Neural progenitor cell (in vitro differentiated cells): ENCODE measurements around the gene STIM1. TPM values are rescaled to one million over a fixed set of nuclear protein-coding genes. Genes with fewer than 3 reads are reported as not detected.

Experiments used
- DNase-seq: peaks from one replicate; pipeline ENCODE4 v3.0.0-alpha.2; 2016; ENCODE audit warnings: low spot score
- H2AFZ ChIP-seq: fragments of 200-600 bp; sonication (generic); replicated peaks from 2 replicates; pipeline ENCODE4 v1.6.1; 2016; ENCODE audit warnings: antibody characterized with exemption
- H3F3A ChIP-seq: fragments of 200-600 bp; sonication (generic); 2 replicates; pipeline ENCODE4 v1.6.1; 2016; ENCODE audit warnings: antibody characterized with exemption, low read depth
- H3K27ac ChIP-seq: fragments of 200-600 bp; sonication (generic); 2 replicates; pipeline ENCODE4 v1.5.1; 2016; ENCODE audit warnings: mild to moderate bottlenecking
- H3K27me3 ChIP-seq: fragments of 200-600 bp; sonication (generic); 2 replicates; pipeline ENCODE4 v1.6.1; 2016; ENCODE audit warnings: mild to moderate bottlenecking, moderate library complexity
- H3K36me3 ChIP-seq: fragments of 200-600 bp; sonication (generic); 2 replicates; pipeline ENCODE4 v1.5.1; 2016
- H3K4me1 ChIP-seq: fragments of 200-600 bp; sonication (generic); 2 replicates; pipeline ENCODE4 v1.6.1; 2016; ENCODE audit warnings: mixed run types
- H3K4me2 ChIP-seq: fragments of 200-600 bp; sonication (generic); 2 replicates; pipeline ENCODE4 v1.6.1; 2016
- H3K4me3 ChIP-seq: fragments of 200-600 bp; sonication (generic); 2 replicates; pipeline ENCODE4 v1.5.1; 2016
- H3K79me2 ChIP-seq: fragments of 200-600 bp; sonication (generic); 2 replicates; pipeline ENCODE4 v1.6.1; 2016; ENCODE audit warnings: low read depth
- H3K9ac ChIP-seq: fragments of 200-600 bp; sonication (generic); 2 replicates; pipeline ENCODE4 v1.6.1; 2016
- H3K9me3 ChIP-seq: fragments of 200-600 bp; sonication (generic); 2 replicates; pipeline ENCODE4 v1.5.1; 2016; ENCODE audit warnings: low read depth
- H4K20me1 ChIP-seq: fragments of 200-600 bp; sonication (generic); 2 replicates; pipeline ENCODE4 v1.6.1; 2016; ENCODE audit warnings: low read depth
- H3K27ac Mint-ChIP-seq: 3 replicates; pipeline ENCODE4 v1.8.0; 2021; ENCODE audit warnings: mixed read lengths
- H3K27me3 Mint-ChIP-seq: 2 replicates; pipeline ENCODE4 v1.8.0; 2022; ENCODE audit warnings: low read depth, mild to moderate bottlenecking, inconsistent platforms, moderate library complexity, mixed read lengths; ENCODE audit not compliant: insufficient read depth
- H3K36me3 Mint-ChIP-seq: 3 replicates; pipeline ENCODE4 v1.8.0; 2021; ENCODE audit warnings: mixed read lengths
- H3K4me1 Mint-ChIP-seq: 3 replicates; pipeline ENCODE4 v1.8.0; 2021; ENCODE audit warnings: mixed read lengths
- H3K4me3 Mint-ChIP-seq: 3 replicates; pipeline ENCODE4 v1.8.0; 2021; ENCODE audit warnings: mild to moderate bottlenecking, moderate library complexity, mixed read lengths
- H3K9me3 Mint-ChIP-seq: 3 replicates; pipeline ENCODE4 v1.8.0; 2020; ENCODE audit warnings: mixed read lengths
- EZH2 ChIP-seq: fragments of 200-600 bp; sonication (generic); IDR thresholded peaks from 2 replicates; pipeline ENCODE4 v1.6.1; 2017; ENCODE audit warnings: antibody characterized with exemption, mild to moderate bottlenecking, moderate library complexity
- EZH2phosphoT487 ChIP-seq: fragments of 200-600 bp; sonication (generic); IDR thresholded peaks from 2 replicates; pipeline ENCODE4 v1.6.1; 2017; ENCODE audit warnings: antibody characterized with exemption
- total RNA-seq: library from RNA; depleted of rRNA; stranded (reverse); fragments of >200 nt; gene quantifications from 2 replicates; pipeline ENCODE4 v1.2.3, GENCODE V29; 2015; ENCODE audit warnings: low replicate concordance
- TF ChIP-seq, protein P1 (sequence below): fragments of 200-600 bp; sonication (generic); IDR thresholded peaks from 2 replicates; pipeline ENCODE4 v1.5.1; 2017; ENCODE audit warnings: antibody characterized with exemption, mild to moderate bottlenecking

STIM1 gene
- total RNA-seq, 1 donor from 2014 or later = 18.9 TPM

DNA sequence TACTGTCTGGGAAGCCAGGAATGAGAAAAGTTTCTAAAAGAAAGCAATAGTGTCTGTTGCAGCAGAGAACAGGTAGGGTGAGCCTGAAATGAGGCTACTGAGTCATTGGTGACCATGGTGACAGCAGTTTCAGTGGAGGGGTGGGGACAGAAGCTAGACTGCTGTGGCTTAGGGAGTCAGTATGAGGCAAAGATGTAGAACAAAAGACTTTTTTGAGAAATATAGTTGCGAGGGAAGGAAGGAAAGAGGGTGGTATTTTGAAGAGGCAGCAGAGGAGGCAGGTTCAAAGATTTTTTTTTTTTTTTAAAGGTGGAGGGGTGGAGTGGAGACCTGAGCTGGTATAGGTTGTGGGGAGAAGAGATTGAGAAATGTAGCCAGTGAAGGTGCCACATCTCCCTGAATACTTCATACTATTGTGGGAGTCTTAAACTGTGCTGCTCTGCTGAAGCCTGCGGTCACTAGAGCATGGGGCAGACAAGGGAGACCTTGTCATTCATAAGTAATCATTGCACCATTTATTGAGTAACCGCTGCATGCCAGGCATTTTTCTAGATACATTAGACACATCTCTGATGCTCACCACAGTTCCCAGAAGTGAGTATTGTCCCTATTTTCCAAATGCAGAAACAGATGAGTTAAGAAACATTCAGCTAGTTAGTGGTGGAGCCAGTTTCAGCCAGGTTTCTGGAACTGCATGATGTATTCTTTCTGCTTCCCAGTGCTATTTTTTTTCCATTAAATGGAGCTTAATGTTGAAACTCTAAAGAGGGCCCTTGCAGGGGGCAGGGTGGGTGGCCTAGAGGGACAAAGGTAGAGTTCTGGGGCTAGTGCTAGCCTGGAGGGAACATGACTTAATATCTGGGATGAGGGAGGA is 49.9 kb downstream of the STIM1 start:
- H3K9me3 Mint-ChIP-seq = peaks cover 3% of the 10 kb centered on the region
- no peak overlapping the region for H3K9ac ChIP-seq
- peaks cover 16% of the 10 kb centered on the region for H3K4me1 ChIP-seq
- H2AFZ ChIP-seq = no peak overlapping the region
- H4K20me1 ChIP-seq = no peaks in the 10 kb centered on the region
- H3K36me3 Mint-ChIP-seq = no peaks in the 10 kb centered on the region
- peak; percentile 6 for DNase-seq
- no peaks in the 10 kb centered on the region for H3F3A ChIP-seq
- peaks cover 3% of the 10 kb centered on the region for H3K27me3 Mint-ChIP-seq
- no peak for TF ChIP-seq EZH2phosphoT487
- no peak for TF ChIP-seq EZH2
- TF ChIP-seq, protein P1, sequence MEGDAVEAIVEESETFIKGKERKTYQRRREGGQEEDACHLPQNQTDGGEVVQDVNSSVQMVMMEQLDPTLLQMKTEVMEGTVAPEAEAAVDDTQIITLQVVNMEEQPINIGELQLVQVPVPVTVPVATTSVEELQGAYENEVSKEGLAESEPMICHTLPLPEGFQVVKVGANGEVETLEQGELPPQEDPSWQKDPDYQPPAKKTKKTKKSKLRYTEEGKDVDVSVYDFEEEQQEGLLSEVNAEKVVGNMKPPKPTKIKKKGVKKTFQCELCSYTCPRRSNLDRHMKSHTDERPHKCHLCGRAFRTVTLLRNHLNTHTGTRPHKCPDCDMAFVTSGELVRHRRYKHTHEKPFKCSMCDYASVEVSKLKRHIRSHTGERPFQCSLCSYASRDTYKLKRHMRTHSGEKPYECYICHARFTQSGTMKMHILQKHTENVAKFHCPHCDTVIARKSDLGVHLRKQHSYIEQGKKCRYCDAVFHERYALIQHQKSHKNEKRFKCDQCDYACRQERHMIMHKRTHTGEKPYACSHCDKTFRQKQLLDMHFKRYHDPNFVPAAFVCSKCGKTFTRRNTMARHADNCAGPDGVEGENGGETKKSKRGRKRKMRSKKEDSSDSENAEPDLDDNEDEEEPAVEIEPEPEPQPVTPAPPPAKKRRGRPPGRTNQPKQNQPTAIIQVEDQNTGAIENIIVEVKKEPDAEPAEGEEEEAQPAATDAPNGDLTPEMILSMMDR = no peak
- H3K27ac Mint-ChIP-seq = peak overlapping the region; percentile 31
- peak overlapping the region; percentile 43 for H3K4me2 ChIP-seq
- no peaks in the 10 kb centered on the region for H3K79me2 ChIP-seq
- no peaks in the 10 kb centered on the region for H3K27me3 ChIP-seq
- H3K4me3 ChIP-seq = no peak overlapping the region
- no peak overlapping the region for H3K27ac ChIP-seq
- H3K4me1 Mint-ChIP-seq = peaks cover 20% of the 10 kb centered on the region
- H3K9me3 ChIP-seq = no peaks in the 10 kb centered on the region
- H3K4me3 Mint-ChIP-seq = no peak overlapping the region
- H3K36me3 ChIP-seq = no peaks in the 10 kb centered on the region

DNA sequence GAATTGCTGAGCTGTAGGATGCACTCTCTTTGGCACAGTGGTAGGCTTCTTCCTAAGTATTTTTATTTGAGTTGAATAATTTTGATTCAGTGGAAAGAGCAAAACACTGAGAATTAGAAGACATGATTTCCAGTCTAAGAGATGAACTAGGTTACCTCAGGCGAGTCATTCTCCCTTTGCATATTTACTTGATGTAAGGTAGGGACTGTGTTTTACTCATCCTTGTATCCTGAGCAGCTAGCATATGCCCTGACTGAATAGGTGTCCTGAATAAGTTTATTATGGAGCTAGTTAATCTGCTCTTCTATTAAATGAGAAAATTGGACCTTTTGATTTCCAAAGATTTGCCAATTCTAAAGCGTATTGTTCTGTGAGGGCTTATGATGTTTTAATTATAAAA is 50.7 kb downstream of the STIM1 start:
- no peak overlapping the region for H3K27ac ChIP-seq
- no peak for TF ChIP-seq EZH2phosphoT487
- no peak for TF ChIP-seq EZH2
- TF ChIP-seq, protein P1 = no peak
- no peak overlapping the region for H3K9ac ChIP-seq
- no peak overlapping the region for H3K4me2 ChIP-seq
- H3K36me3 ChIP-seq = no peaks in the 10 kb centered on the region
- DNase-seq = no peak
- H3K79me2 ChIP-seq = no peaks in the 10 kb centered on the region
- H3K27me3 ChIP-seq = no peaks in the 10 kb centered on the region
- no peaks in the 10 kb centered on the region for H4K20me1 ChIP-seq
- no peaks in the 10 kb centered on the region for H3K9me3 ChIP-seq
- H3K9me3 Mint-ChIP-seq = no peaks in the 10 kb centered on the region
- H3K4me3 ChIP-seq = no peak overlapping the region
- no peak overlapping the region for H3K27ac Mint-ChIP-seq
- peaks cover 16% of the 10 kb centered on the region for H3K4me1 ChIP-seq
- H3K4me1 Mint-ChIP-seq = peaks cover 20% of the 10 kb centered on the region
- no peak overlapping the region for H3K4me3 Mint-ChIP-seq
- no peaks in the 10 kb centered on the region for H3F3A ChIP-seq
- no peak overlapping the region for H2AFZ ChIP-seq
- H3K27me3 Mint-ChIP-seq = peaks cover 2% of the 10 kb centered on the region
- H3K36me3 Mint-ChIP-seq = no peaks in the 10 kb centered on the region

DNA sequence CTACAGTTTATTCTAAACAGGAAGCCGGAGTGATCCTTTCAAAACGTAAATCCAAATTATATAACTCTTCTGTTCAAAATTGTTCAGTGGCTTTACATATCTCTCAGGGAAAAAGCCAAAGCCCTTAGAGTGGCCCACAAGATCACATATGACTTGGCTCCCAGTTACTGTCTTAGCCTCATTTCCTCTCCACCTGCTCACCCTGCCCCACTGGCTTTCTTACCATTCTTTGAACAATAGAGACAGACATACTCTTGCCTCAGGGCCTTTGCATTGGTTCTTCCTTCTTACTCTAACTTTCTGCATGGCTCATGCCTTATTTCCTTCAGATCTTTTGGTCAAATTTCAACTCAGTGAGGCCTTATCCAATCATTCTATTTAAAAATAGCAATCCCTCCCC is 52.1 kb downstream of the STIM1 start:
- no peak overlapping the region for H3K9ac ChIP-seq
- TF ChIP-seq EZH2phosphoT487 (no peak), EZH2 (no peak)
- TF ChIP-seq, protein P1 = no peak
- no peaks in the 10 kb centered on the region for H3K36me3 ChIP-seq
- no peaks in the 10 kb centered on the region for H3K79me2 ChIP-seq
- Mint-ChIP-seq H3K27ac (no peak overlapping the region), H3K27me3 (peaks cover 2% of the 10 kb centered on the region), H3K9me3 (no peaks in the 10 kb centered on the region), H3K4me1 (peaks cover 20% of the 10 kb centered on the region), H3K4me3 (no peak overlapping the region), H3K36me3 (no peaks in the 10 kb centered on the region)
- no peaks in the 10 kb centered on the region for H3K27me3 ChIP-seq
- H3K4me3 ChIP-seq = no peak overlapping the region
- DNase-seq = no peak
- H3F3A ChIP-seq = no peaks in the 10 kb centered on the region
- no peaks in the 10 kb centered on the region for H3K9me3 ChIP-seq
- no peak overlapping the region for H2AFZ ChIP-seq
- H3K4me1 ChIP-seq = peaks cover 16% of the 10 kb centered on the region
- no peak overlapping the region for H3K27ac ChIP-seq
- no peak overlapping the region for H3K4me2 ChIP-seq
- no peaks in the 10 kb centered on the region for H4K20me1 ChIP-seq
